Mesendoderm (in vitro differentiated cells): Measurements from ENCODE around the gene TOMM20L.

Source experiments
- DNase-seq: peaks from one replicate; pipeline ENCODE4 v3.0.0; 2013
- H2AK5ac ChIP-seq: 2 replicates; pipeline ENCODE4 v1.6.1; 2013; ENCODE audit warnings: low read length, inconsistent platforms
- H2BK120ac ChIP-seq: 2 replicates; pipeline ENCODE4 v1.6.1; 2013; ENCODE audit warnings: low read depth, mild to moderate bottlenecking, low read length, moderate library complexity, mixed read lengths
- H2BK15ac ChIP-seq: replicated peaks from 2 replicates; pipeline ENCODE4 v1.6.1; 2013; ENCODE audit warnings: low read depth, mild to moderate bottlenecking, moderate library complexity
- H2BK5ac ChIP-seq: 2 replicates; pipeline ENCODE4 v1.6.1; 2013; ENCODE audit warnings: low read length, inconsistent platforms
- H3K18ac ChIP-seq: 2 replicates; pipeline ENCODE4 v1.6.1; 2013; ENCODE audit warnings: mild to moderate bottlenecking, low read length, mixed read lengths
- H3K23ac ChIP-seq: one replicate; pipeline ENCODE4 v1.6.1; 2013; ENCODE audit warnings: low read length
- H3K27ac ChIP-seq: 2 replicates; pipeline ENCODE4 v1.5.1; 2013; ENCODE audit warnings: low read depth, mild to moderate bottlenecking, inconsistent platforms, low read length, moderate library complexity
- H3K27me3 ChIP-seq: 2 replicates; pipeline ENCODE4 v1.6.1; 2013; ENCODE audit warnings: low read length, control low read depth, mild to moderate bottlenecking, inconsistent platforms; ENCODE audit not compliant: insufficient read depth, poor library complexity
- H3K36me3 ChIP-seq: 2 replicates; pipeline ENCODE4 v1.6.1; 2013; ENCODE audit warnings: low read length, inconsistent platforms; ENCODE audit not compliant: control insufficient read depth, insufficient read depth
- H3K4ac ChIP-seq: one replicate; pipeline ENCODE4 v1.6.1; 2013; ENCODE audit warnings: low read depth, mild to moderate bottlenecking, low read length, moderate library complexity
- H3K4me1 ChIP-seq: 2 replicates; pipeline ENCODE4 v1.6.1; 2013; ENCODE audit warnings: low read depth, low read length, inconsistent platforms; ENCODE audit not compliant: control insufficient read depth
- H3K4me2 ChIP-seq: 2 replicates; pipeline ENCODE4 v1.6.1; 2013; ENCODE audit warnings: low read length
- H3K4me3 ChIP-seq: 2 replicates; pipeline ENCODE4 v1.5.1; 2013; ENCODE audit warnings: mild to moderate bottlenecking, low read length
- H3K56ac ChIP-seq: one replicate; pipeline ENCODE4 v1.6.1; 2013; ENCODE audit warnings: low read length
- H3K79me1 ChIP-seq: 2 replicates; pipeline ENCODE4 v1.6.1; 2013; ENCODE audit warnings: low read length, inconsistent platforms
- H3K79me2 ChIP-seq: 2 replicates; pipeline ENCODE4 v1.6.1; 2013; ENCODE audit warnings: mild to moderate bottlenecking, low read length; ENCODE audit not compliant: control insufficient read depth, insufficient read depth
- H3K9ac ChIP-seq: 2 replicates; pipeline ENCODE4 v1.6.1; 2013; ENCODE audit warnings: low read length, inconsistent platforms
- H4K5ac ChIP-seq: one replicate; pipeline ENCODE4 v1.6.1; 2013; ENCODE audit warnings: low read length
- H4K8ac ChIP-seq: one replicate; pipeline ENCODE4 v1.6.1; 2013; ENCODE audit warnings: low read depth, mild to moderate bottlenecking, control low read depth, low read length, moderate library complexity
- WGBS: extraction: QIAGEN DNeasy Blood & Tissue Kit; methylation state at CpG from one replicate; pipeline ENCODE4 v1.1.7; 2013; ENCODE audit warnings: low lambda C conversion rate, missing lambda C conversion rate; ENCODE audit not compliant: insufficient coverage; ENCODE audit errors: extremely low coverage; 5-methylcytosine and 5-hydroxymethylcytosine counted together

TOMM20L gene

GRCh38 chr14:58362798-58363412 is 32.8 kb upstream of the TOMM20L start:
- Histone ChIP-seq H3K56ac (no peak overlapping the region), H4K5ac (no peak overlapping the region), H3K18ac (no peak overlapping the region), H3K4me3 (no peak overlapping the region), H3K4me1 (no peaks in the 10 kb centered on the region), H2AK5ac (no peak overlapping the region), H3K27me3 (no peaks in the 10 kb centered on the region), H3K79me2 (no peaks in the 10 kb centered on the region), H3K36me3 (no peaks in the 10 kb centered on the region), H3K4ac (no peak overlapping the region), H4K8ac (no peak overlapping the region), H3K23ac (no peak overlapping the region), H2BK120ac (no peak overlapping the region), H3K79me1 (no peaks in the 10 kb centered on the region), H2BK15ac (no peak overlapping the region), H3K9ac (no peak overlapping the region), H3K4me2 (no peak overlapping the region), H3K27ac (no peak overlapping the region), H2BK5ac (no peak overlapping the region)
- DNase-seq: peak; percentile 22
- no CpG with 5 or more reads among the region's 3 CpGs for WGBS

GRCh38 chr14:58364316-58364715 is 31.4 kb upstream of the TOMM20L start:
- Histone ChIP-seq H3K4me3 (no peak overlapping the region), H2BK5ac (no peak overlapping the region), H4K8ac (no peak overlapping the region), H3K4me1 (no peaks in the 10 kb centered on the region), H3K36me3 (no peaks in the 10 kb centered on the region), H3K4me2 (no peak overlapping the region), H3K4ac (no peak overlapping the region), H3K56ac (no peak overlapping the region), H3K79me2 (no peaks in the 10 kb centered on the region), H3K9ac (no peak overlapping the region), H2BK15ac (no peak overlapping the region), H4K5ac (no peak overlapping the region), H3K27ac (no peak overlapping the region), H3K79me1 (no peaks in the 10 kb centered on the region), H3K18ac (no peak overlapping the region), H2BK120ac (no peak overlapping the region), H2AK5ac (no peak overlapping the region), H3K23ac (no peak overlapping the region), H3K27me3 (no peaks in the 10 kb centered on the region)
- DNase-seq: no peak
- no CpG with 5 or more reads among the region's 4 CpGs for WGBS

GRCh38 chr14:58367296-58367695 is 28.4 kb upstream of the TOMM20L start:
- Histone ChIP-seq H3K4me1 (no peaks in the 10 kb centered on the region), H3K36me3 (no peaks in the 10 kb centered on the region), H3K4ac (no peak overlapping the region), H3K79me2 (no peaks in the 10 kb centered on the region), H2BK120ac (no peak overlapping the region), H3K4me3 (no peak overlapping the region), H2BK15ac (no peak overlapping the region), H4K5ac (no peak overlapping the region), H3K27ac (no peak overlapping the region), H3K4me2 (no peak overlapping the region), H2BK5ac (no peak overlapping the region), H3K23ac (no peak overlapping the region), H3K27me3 (no peaks in the 10 kb centered on the region), H3K79me1 (no peaks in the 10 kb centered on the region), H3K9ac (no peak overlapping the region), H3K56ac (no peak overlapping the region), H3K18ac (no peak overlapping the region), H4K8ac (no peak overlapping the region), H2AK5ac (no peak overlapping the region)
- no CpG with 5 or more reads among the region's 3 CpGs for WGBS
- DNase-seq: no peak

- Histone ChIP-seq H3K36me3 (no peaks in the 10 kb centered on the region), H3K18ac (no peak overlapping the region), H3K4me3 (no peak overlapping the region), H3K4me2 (no peak overlapping the region), H2BK15ac (no peak overlapping the region), H4K5ac (no peak overlapping the region), H3K27ac (no peak overlapping the region), H3K23ac (no peak overlapping the region), H3K79me2 (no peaks in the 10 kb centered on the region), H2AK5ac (no peak overlapping the region), H3K56ac (no peak overlapping the region), H3K4me1 (no peaks in the 10 kb centered on the region), H3K79me1 (no peaks in the 10 kb centered on the region), H4K8ac (no peak overlapping the region), H2BK120ac (no peak overlapping the region), H3K9ac (no peak overlapping the region), H3K4ac (no peak overlapping the region), H3K27me3 (no peaks in the 10 kb centered on the region), H2BK5ac (no peak overlapping the region)
- WGBS: no CpG with 5 or more reads among the region's 1 CpG
- DNase-seq: no peak
Observed at GRCh38 chr14:58368956-58369355, 26.8 kb upstream of the TOMM20L start.

GRCh38 chr14:58376791-58377190 is 18.9 kb upstream of the TOMM20L start:
- Histone ChIP-seq H3K4ac (no peak overlapping the region), H4K5ac (no peak overlapping the region), H3K27me3 (no peaks in the 10 kb centered on the region), H3K79me1 (no peaks in the 10 kb centered on the region), H3K4me1 (no peaks in the 10 kb centered on the region), H3K36me3 (no peaks in the 10 kb centered on the region), H3K18ac (no peak overlapping the region), H2AK5ac (no peak overlapping the region), H3K56ac (no peak overlapping the region), H3K27ac (no peak overlapping the region), H2BK120ac (no peak overlapping the region), H3K23ac (no peak overlapping the region), H2BK5ac (no peak overlapping the region), H3K79me2 (no peaks in the 10 kb centered on the region), H3K4me2 (no peak overlapping the region), H3K9ac (no peak overlapping the region), H3K4me3 (no peak overlapping the region), H4K8ac (no peak overlapping the region), H2BK15ac (no peak overlapping the region)
- DNase-seq: no peak

GRCh38 chr14:58390830-58391229 is 4.9 kb upstream of the TOMM20L start:
- Histone ChIP-seq H2BK120ac (no peak overlapping the region), H3K27ac (no peak overlapping the region)

More at GRCh38 chr14:58390830-58391229, 4.9 kb upstream of the TOMM20L start:
- WGBS: no CpG with 5 or more reads among the region's 2 CpGs
- H3K4ac ChIP-seq: no peak overlapping the region
- no peaks in the 10 kb centered on the region for H3K36me3 ChIP-seq
- no peaks in the 10 kb centered on the region for H3K4me1 ChIP-seq
- no peaks in the 10 kb centered on the region for H3K79me1 ChIP-seq
- H3K4me3 ChIP-seq: no peak overlapping the region
- H3K18ac ChIP-seq: no peak overlapping the region
- DNase-seq: no peak
- H3K4me2 ChIP-seq: no peak overlapping the region
- H3K27me3 ChIP-seq: no peaks in the 10 kb centered on the region
- no peak overlapping the region for H2AK5ac ChIP-seq
- H3K79me2 ChIP-seq: no peaks in the 10 kb centered on the region
- H3K9ac ChIP-seq: no peak overlapping the region
- H3K23ac ChIP-seq: no peak overlapping the region
- H4K5ac ChIP-seq: no peak overlapping the region
- H2BK15ac ChIP-seq: no peak overlapping the region
- H3K56ac ChIP-seq: no peak overlapping the region
- H2BK5ac ChIP-seq: no peak overlapping the region
- no peak overlapping the region for H4K8ac ChIP-seq
